Mesenchymal stem cell (in vitro differentiated cells and primary cell): ENCODE measurements around the gene KCNJ9.

Experiments
- DNase-seq: peaks from one replicate; pipeline ENCODE4 v3.0.0-alpha.2; 2013
- H2AFZ ChIP-seq: one replicate; pipeline ENCODE4 v1.6.1; 2013; ENCODE audit warnings: low read depth, mild to moderate bottlenecking, control low read depth, inconsistent platforms, low read length, moderate library complexity
- H2AK5ac ChIP-seq: 2 replicates; pipeline ENCODE4 v1.6.1; 2013; ENCODE audit warnings: low read length, moderate library complexity, mild to moderate bottlenecking, inconsistent platforms; ENCODE audit not compliant: severe bottlenecking
- H2BK120ac ChIP-seq: one replicate; pipeline ENCODE4 v1.6.1; 2013; ENCODE audit warnings: low read depth, mild to moderate bottlenecking, inconsistent platforms, low read length, moderate library complexity
- H2BK12ac ChIP-seq, 2 experiments: one replicate each; pipeline ENCODE4 v1.6.1; 2013; ENCODE audit warnings: inconsistent platforms in 2 of 2, low read length in 2 of 2, mild to moderate bottlenecking in 2 of 2, moderate library complexity in 2 of 2, control low read depth in 1 of 2
- H2BK15ac ChIP-seq: one replicate; pipeline ENCODE4 v1.6.1; 2013; ENCODE audit warnings: mild to moderate bottlenecking, low read depth, inconsistent platforms; ENCODE audit not compliant: poor library complexity, severe bottlenecking
- H2BK5ac ChIP-seq: 2 replicates; pipeline ENCODE4 v1.6.1; 2013; ENCODE audit warnings: low read depth, mild to moderate bottlenecking, low read length, control low read depth, inconsistent platforms; ENCODE audit not compliant: poor library complexity, severe bottlenecking
- H3K14ac ChIP-seq, 2 experiments: one replicate each; pipeline ENCODE4 v1.6.1; 2013; ENCODE audit warnings: inconsistent platforms in 2 of 2, low read length in 2 of 2, control low read depth in 1 of 2, mild to moderate bottlenecking in 1 of 2, moderate library complexity in 1 of 2
- H3K18ac ChIP-seq, 2 experiments: one replicate each; pipeline ENCODE4 v1.6.1; 2013; ENCODE audit warnings: inconsistent platforms in 2 of 2, low read length in 2 of 2, control low read depth in 1 of 2, low read depth in 1 of 2, mild to moderate bottlenecking in 1 of 2
- H3K23ac ChIP-seq, 2 experiments: one replicate each; pipeline ENCODE4 v1.6.1; 2013; ENCODE audit warnings: inconsistent platforms in 2 of 2, low read length in 2 of 2, mild to moderate bottlenecking in 2 of 2, moderate library complexity in 2 of 2, control low read depth in 1 of 2
- H3K27ac ChIP-seq: 2 replicates; pipeline ENCODE4 v1.5.1; 2013; ENCODE audit warnings: mild to moderate bottlenecking, moderate library complexity, low read length, control low read depth, inconsistent platforms; ENCODE audit not compliant: poor library complexity, severe bottlenecking
- H3K27me3 ChIP-seq, 2 experiments: 2 replicates each; pipeline versions ENCODE4 v1.6.1 to v1.7.0; 2013; ENCODE audit warnings: low read length in 2 of 2, mild to moderate bottlenecking in 2 of 2, moderate library complexity in 2 of 2, control low read depth in 1 of 2, inconsistent platforms in 1 of 2; ENCODE audit not compliant: control insufficient read depth in 1 of 2, insufficient read depth in 1 of 2
- H3K36me3 ChIP-seq, 2 experiments: 2 replicates each; pipeline versions ENCODE4 v1.6.1 to v1.7.0; 2013; ENCODE audit warnings: low read length in 2 of 2, control low read depth in 1 of 2, inconsistent platforms in 1 of 2, low read depth in 1 of 2, mild to moderate bottlenecking in 1 of 2; ENCODE audit not compliant: insufficient read depth in 2 of 2, control insufficient read depth in 1 of 2
- H3K4ac ChIP-seq, 2 experiments: one replicate each; pipeline ENCODE4 v1.6.1; 2013; ENCODE audit warnings: inconsistent platforms in 2 of 2, low read length in 2 of 2, mild to moderate bottlenecking in 2 of 2, moderate library complexity in 2 of 2, control low read depth in 1 of 2, low read depth in 1 of 2
- H3K4me1 ChIP-seq: 2 replicates; pipeline ENCODE4 v1.6.1; 2013; ENCODE audit warnings: low read depth, low read length, control low read depth; ENCODE audit not compliant: control insufficient read depth, insufficient read depth
- H3K4me2 ChIP-seq: 2 replicates; pipeline ENCODE4 v1.6.1; 2013; ENCODE audit warnings: low read length, mild to moderate bottlenecking, inconsistent platforms; ENCODE audit not compliant: poor library complexity, severe bottlenecking
- H3K4me3 ChIP-seq, 2 experiments: 2 replicates each; pipeline versions ENCODE4 v1.5.1 to v1.7.0; 2013; ENCODE audit warnings: low read length in 2 of 2, mild to moderate bottlenecking in 2 of 2, control low read depth in 1 of 2, low read depth in 1 of 2; ENCODE audit not compliant: insufficient read depth in 1 of 2
- H3K79me1 ChIP-seq: replicated peaks from 2 replicates; pipeline ENCODE4 v1.6.1; 2013; ENCODE audit warnings: mild to moderate bottlenecking, control low read depth, low read length, inconsistent platforms; ENCODE audit not compliant: poor library complexity, severe bottlenecking
- H3K9ac ChIP-seq: 2 replicates; pipeline ENCODE4 v1.7.0; 2013; ENCODE audit warnings: mild to moderate bottlenecking, low read length, moderate library complexity
- H3K9me3 ChIP-seq: 2 replicates; pipeline ENCODE4 v1.7.0; 2013; ENCODE audit warnings: mild to moderate bottlenecking, low read length; ENCODE audit not compliant: control insufficient read depth
- H4K8ac ChIP-seq: one replicate; pipeline ENCODE4 v1.6.1; 2013; ENCODE audit warnings: inconsistent platforms, mild to moderate bottlenecking, low read length, moderate library complexity
- H4K91ac ChIP-seq: one replicate; pipeline ENCODE4 v1.6.1; 2013; ENCODE audit warnings: mild to moderate bottlenecking, low read length, inconsistent platforms
- WGBS: methylation state at CpG from one replicate; pipeline ENCODE4 v1.1.7; 2013; ENCODE audit warnings: mixed read lengths; 5-methylcytosine and 5-hydroxymethylcytosine counted together

KCNJ9 gene

DNA sequence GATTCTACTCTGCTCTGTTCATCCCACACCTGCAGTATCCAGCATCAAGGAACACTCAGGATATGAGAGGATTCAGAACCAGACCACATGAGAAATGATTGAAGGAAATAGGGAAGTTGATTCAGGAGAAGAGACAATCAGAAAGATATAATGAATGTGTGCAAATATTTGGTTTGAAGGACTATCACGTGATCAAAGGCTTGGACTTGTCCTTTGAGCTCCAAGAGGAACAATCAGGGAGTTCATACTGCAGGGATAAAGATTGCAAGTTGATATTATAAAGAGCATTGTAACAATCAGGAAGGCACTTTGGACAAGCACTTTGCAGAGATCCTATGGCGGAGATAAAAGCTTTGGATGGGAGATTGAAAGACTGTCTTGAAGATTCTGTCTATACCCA lies 35.7 kb upstream of the KCNJ9 start:
- H3K36me3 ChIP-seq = no peaks in the 10 kb centered on the region
- H3K18ac ChIP-seq = no peak overlapping the region
- H3K4ac ChIP-seq = no peak overlapping the region
- H3K27me3 ChIP-seq = peaks cover 22 to 70% of the 10 kb centered on the region in 2 experiments
- no peak overlapping the region for H2AFZ ChIP-seq
- H2BK120ac ChIP-seq = no peak overlapping the region
- no peak overlapping the region for H4K8ac ChIP-seq
- H3K4me1 ChIP-seq = no peaks in the 10 kb centered on the region
- WGBS = 40% methylated on average over 1 of the region's 2 CpGs
- no peak overlapping the region for H2BK5ac ChIP-seq
- H3K23ac ChIP-seq = no peak overlapping the region
- H3K27ac ChIP-seq = no peak overlapping the region
- H2AK5ac ChIP-seq = no peak overlapping the region
- no peak overlapping the region for H4K91ac ChIP-seq
- no peak overlapping the region for H2BK12ac ChIP-seq
- H3K9ac ChIP-seq = no peak overlapping the region
- no peaks in the 10 kb centered on the region for H3K9me3 ChIP-seq
- no peak overlapping the region for H3K4me2 ChIP-seq
- H3K4me3 ChIP-seq = no peak overlapping the region
- no peak for DNase-seq
- H2BK15ac ChIP-seq = no peak overlapping the region
- no peaks in the 10 kb centered on the region for H3K79me1 ChIP-seq
- H3K14ac ChIP-seq = no peak overlapping the region

DNA sequence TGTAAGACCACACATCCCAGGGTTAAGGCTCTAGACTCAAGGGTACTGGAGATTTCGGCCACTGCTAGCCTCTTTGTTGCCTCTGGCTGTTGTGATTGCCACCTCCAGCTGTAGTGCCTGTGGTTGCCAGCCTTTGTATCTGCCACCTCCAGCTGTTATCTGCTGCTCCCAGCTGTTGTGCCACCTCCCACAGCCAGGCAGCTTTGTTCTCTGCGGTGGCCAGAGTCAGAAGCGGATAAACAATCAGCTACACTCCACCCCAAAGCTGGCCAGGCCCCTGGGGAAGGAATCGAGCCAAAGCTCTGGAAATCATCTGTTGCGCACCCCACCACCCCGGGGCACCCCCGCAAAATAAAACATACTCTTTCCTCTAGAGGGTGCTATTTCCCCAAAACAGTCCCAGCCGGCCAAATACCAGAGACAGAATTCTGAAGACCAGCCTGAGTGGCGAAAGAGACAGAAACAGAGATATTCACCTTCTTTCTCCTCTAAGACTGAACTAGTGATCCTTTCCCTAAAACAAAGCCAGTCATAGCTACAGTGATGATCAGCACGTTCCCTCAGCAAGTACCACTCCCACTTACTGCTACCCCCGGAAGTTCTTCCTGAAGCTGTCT lies 34.7 kb upstream of the KCNJ9 start:
- Histone ChIP-seq H3K79me1 (no peaks in the 10 kb centered on the region), H3K27ac (no peak overlapping the region), H3K4me2 (no peak overlapping the region), H4K91ac (no peak overlapping the region), H3K9ac (peak overlapping the region; percentile 46), H3K23ac (no peak overlapping the region), H3K18ac (no peak overlapping the region), H2AFZ (no peak overlapping the region), H3K4me3 (no peak overlapping the region), H4K8ac (no peak overlapping the region), H3K9me3 (no peaks in the 10 kb centered on the region), H2BK12ac (no peak overlapping the region), H2BK15ac (no peak overlapping the region), H3K4ac (no peak overlapping the region), H2AK5ac (no peak overlapping the region), H3K14ac (no peak overlapping the region), H3K4me1 (no peaks in the 10 kb centered on the region), H2BK5ac (no peak overlapping the region), H3K36me3 (no peaks in the 10 kb centered on the region), H3K27me3 (peaks cover 27 to 70% of the 10 kb centered on the region in 2 experiments), H2BK120ac (no peak overlapping the region)
- peak; percentile 35 for DNase-seq
- WGBS = 6% methylated on average over 10 of the region's 11 CpGs

- WGBS = 81% methylated on average over 9 of the region's 9 CpGs
- H3K79me1 ChIP-seq = no peaks in the 10 kb centered on the region
These were observed 34.0 kb upstream of the KCNJ9 start for GRCh38 chr1:160047111-160047991.

DNA sequence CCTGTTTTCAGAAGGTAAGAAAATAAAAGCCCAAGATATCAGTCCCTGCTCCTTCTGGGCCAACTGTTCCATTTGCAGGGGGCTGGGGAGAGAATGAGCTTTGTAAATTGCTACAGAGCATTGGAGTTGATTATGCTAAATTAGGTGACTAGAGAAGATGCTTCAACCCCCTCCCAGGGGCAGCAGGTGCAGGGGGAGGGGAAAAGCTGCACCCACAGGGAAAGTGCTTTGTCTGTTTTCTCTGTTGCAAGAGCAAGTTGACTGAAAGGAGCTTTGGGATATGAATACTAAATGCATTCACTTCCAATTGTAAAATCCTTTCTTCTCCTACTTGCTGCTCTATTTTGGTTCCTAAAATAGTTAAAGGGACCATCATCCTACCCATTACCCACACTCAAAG lies 33.0 kb upstream of the KCNJ9 start:
- Histone ChIP-seq H2BK5ac (no peak overlapping the region), H3K27ac (no peak overlapping the region), H3K9me3 (no peaks in the 10 kb centered on the region), H3K4me3 (no peak overlapping the region), H3K4me2 (no peak overlapping the region), H2BK15ac (no peak overlapping the region), H3K36me3 (no peaks in the 10 kb centered on the region), H2BK12ac (no peak overlapping the region), H3K4me1 (no peaks in the 10 kb centered on the region), H3K18ac (no peak overlapping the region), H3K9ac (no peak overlapping the region), H3K23ac (no peak overlapping the region), H3K79me1 (no peaks in the 10 kb centered on the region), H2AFZ (no peak overlapping the region), H3K27me3 (peaks cover 44 to 83% of the 10 kb centered on the region in 2 experiments), H3K4ac (no peak overlapping the region), H4K8ac (no peak overlapping the region), H2BK120ac (no peak overlapping the region), H2AK5ac (no peak overlapping the region), H3K14ac (no peak overlapping the region), H4K91ac (no peak overlapping the region)
- DNase-seq = no peak

More at GRCh38 chr1:160047111-160047991, 34.0 kb upstream of the KCNJ9 start:
- H2AK5ac ChIP-seq = no peak overlapping the region
- no peak overlapping the region for H2BK120ac ChIP-seq
- no peak overlapping the region for H3K4me2 ChIP-seq
- H4K91ac ChIP-seq = no peak overlapping the region
- no peak overlapping the region for H3K27ac ChIP-seq
- no peak overlapping the region for H3K4me3 ChIP-seq
- peak overlapping the region; percentile 46 for H3K9ac ChIP-seq
- no peak overlapping the region for H4K8ac ChIP-seq
- H3K27me3 ChIP-seq = peaks cover 34 to 76% of the 10 kb centered on the region in 2 experiments
- no peak overlapping the region for H2BK5ac ChIP-seq
- no peak for DNase-seq
- H3K9me3 ChIP-seq = no peaks in the 10 kb centered on the region
- no peak overlapping the region for H3K18ac ChIP-seq
- H3K36me3 ChIP-seq = no peaks in the 10 kb centered on the region
- H3K4ac ChIP-seq = no peak overlapping the region
- H3K23ac ChIP-seq = peak overlapping the region in 1 of 2 experiments; percentile 12
- no peak overlapping the region for H2AFZ ChIP-seq
- no peaks in the 10 kb centered on the region for H3K4me1 ChIP-seq
- no peak overlapping the region for H2BK12ac ChIP-seq
- H3K14ac ChIP-seq = no peak overlapping the region
- no peak overlapping the region for H2BK15ac ChIP-seq
